PC-3 (cell line): Measurements from ENCODE around the gene IL1RAP.

Experiments
- EZH2 ChIP-seq: fragments of 300-600 bp; sonication (generic); IDR thresholded peaks from one replicate; pipeline ENCODE4 v1.6.1; 2017; ENCODE audit warnings: antibody characterized with exemption, mild to moderate bottlenecking, low read length; ENCODE audit not compliant: unreplicated experiment
- TF ChIP-seq, protein P1 (sequence below): fragments of 300-600 bp; sonication (generic); conservative IDR thresholded peaks from 2 replicates; pipeline ENCODE4 v1.5.1; 2017; ENCODE audit warnings: antibody characterized with exemption, low read depth, mild to moderate bottlenecking, low read length

DNA sequence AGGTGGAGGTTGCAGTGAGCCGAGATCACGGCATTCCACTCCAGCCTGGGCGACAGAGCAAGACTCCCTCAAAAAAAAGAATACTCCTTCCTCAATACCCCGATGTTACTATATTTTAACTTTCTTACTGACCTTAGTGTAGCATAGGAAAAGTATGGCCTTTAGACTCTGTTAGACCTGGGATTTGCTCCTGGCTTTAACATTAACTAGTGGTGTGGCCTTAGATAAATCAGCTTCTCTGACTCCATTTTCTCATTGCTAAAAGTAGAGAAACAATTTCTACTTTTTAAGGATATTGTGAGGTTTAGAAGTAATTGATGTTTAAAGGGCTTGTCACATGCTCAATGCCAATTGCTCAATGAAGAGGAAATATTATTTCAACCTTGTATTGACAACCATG is 7.6 kb upstream of the IL1RAP start:
- no peak for TF ChIP-seq EZH2
- TF ChIP-seq, protein P1, sequence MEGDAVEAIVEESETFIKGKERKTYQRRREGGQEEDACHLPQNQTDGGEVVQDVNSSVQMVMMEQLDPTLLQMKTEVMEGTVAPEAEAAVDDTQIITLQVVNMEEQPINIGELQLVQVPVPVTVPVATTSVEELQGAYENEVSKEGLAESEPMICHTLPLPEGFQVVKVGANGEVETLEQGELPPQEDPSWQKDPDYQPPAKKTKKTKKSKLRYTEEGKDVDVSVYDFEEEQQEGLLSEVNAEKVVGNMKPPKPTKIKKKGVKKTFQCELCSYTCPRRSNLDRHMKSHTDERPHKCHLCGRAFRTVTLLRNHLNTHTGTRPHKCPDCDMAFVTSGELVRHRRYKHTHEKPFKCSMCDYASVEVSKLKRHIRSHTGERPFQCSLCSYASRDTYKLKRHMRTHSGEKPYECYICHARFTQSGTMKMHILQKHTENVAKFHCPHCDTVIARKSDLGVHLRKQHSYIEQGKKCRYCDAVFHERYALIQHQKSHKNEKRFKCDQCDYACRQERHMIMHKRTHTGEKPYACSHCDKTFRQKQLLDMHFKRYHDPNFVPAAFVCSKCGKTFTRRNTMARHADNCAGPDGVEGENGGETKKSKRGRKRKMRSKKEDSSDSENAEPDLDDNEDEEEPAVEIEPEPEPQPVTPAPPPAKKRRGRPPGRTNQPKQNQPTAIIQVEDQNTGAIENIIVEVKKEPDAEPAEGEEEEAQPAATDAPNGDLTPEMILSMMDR, result no peak
